H9 (cell line): ENCODE data around the gene EIF6. TPM values are rescaled to one million over a fixed set of nuclear protein-coding genes. Genes with fewer than 3 reads are reported as not detected.

Experiments used
- DNase-seq: peaks from one replicate; pipeline ENCODE4 v3.0.0-alpha.2; 2017
- H2AFZ ChIP-seq: one replicate; pipeline ENCODE4 v1.6.1; 2013; ENCODE audit warnings: mild to moderate bottlenecking, low read length, control low read depth, moderate library complexity
- H2AK5ac ChIP-seq: 2 replicates; pipeline ENCODE4 v1.6.1; 2013; ENCODE audit warnings: low read length, control low read depth, mixed read lengths; ENCODE audit not compliant: insufficient read length
- H2BK120ac ChIP-seq: one replicate; pipeline ENCODE4 v1.6.1; 2013; ENCODE audit warnings: low read depth, mild to moderate bottlenecking, low read length, control low read depth, inconsistent platforms; ENCODE audit not compliant: poor library complexity, severe bottlenecking
- H2BK12ac ChIP-seq: 2 replicates; pipeline ENCODE4 v1.6.1; 2013; ENCODE audit warnings: low read length, control low read depth, mixed read lengths, low read depth; ENCODE audit not compliant: insufficient read length
- H2BK15ac ChIP-seq: 2 replicates; pipeline ENCODE4 v1.6.1; 2013; ENCODE audit warnings: low read depth, low read length, control low read depth
- H2BK20ac ChIP-seq: one replicate; pipeline ENCODE4 v1.6.1; 2013; ENCODE audit warnings: low read depth, mild to moderate bottlenecking, low read length, control low read depth, inconsistent platforms; ENCODE audit not compliant: poor library complexity, severe bottlenecking
- H2BK5ac ChIP-seq: 2 replicates; pipeline ENCODE4 v1.6.1; 2013; ENCODE audit warnings: low read length, control low read depth, mixed read lengths; ENCODE audit not compliant: insufficient read length
- H3K14ac ChIP-seq: 2 replicates; pipeline ENCODE4 v1.6.1; 2013; ENCODE audit warnings: low read length, control low read depth; ENCODE audit not compliant: insufficient read depth
- H3K18ac ChIP-seq: 2 replicates; pipeline ENCODE4 v1.6.1; 2013; ENCODE audit warnings: low read depth, mild to moderate bottlenecking, mixed read lengths, low read length, control low read depth; ENCODE audit not compliant: insufficient read length
- H3K23ac ChIP-seq: 2 replicates; pipeline ENCODE4 v1.6.1; 2013; ENCODE audit warnings: low read length, control low read depth, mixed read lengths, low read depth; ENCODE audit not compliant: insufficient read length
- H3K23me2 ChIP-seq: 2 replicates; pipeline ENCODE4 v1.6.1; 2013; ENCODE audit warnings: low read depth, mild to moderate bottlenecking, mixed read lengths, low read length, control low read depth; ENCODE audit not compliant: insufficient read length, poor library complexity, severe bottlenecking
- H3K27ac ChIP-seq: 2 replicates; pipeline ENCODE4 v1.5.1; 2013; ENCODE audit warnings: low read length, control low read depth, mixed read lengths, low read depth; ENCODE audit not compliant: insufficient read length
- H3K27me3 ChIP-seq: 2 replicates; pipeline ENCODE4 v1.6.1; 2013; ENCODE audit warnings: low read length, control low read depth, inconsistent platforms; ENCODE audit not compliant: insufficient read depth
- H3K4ac ChIP-seq: 2 replicates; pipeline ENCODE4 v1.6.1; 2013; ENCODE audit warnings: low read depth, mild to moderate bottlenecking, control low read depth, inconsistent platforms, low read length, moderate library complexity
- H3K4me1 ChIP-seq: 2 replicates; pipeline ENCODE4 v1.6.1; 2013; ENCODE audit warnings: low read length, control low read depth, inconsistent platforms; ENCODE audit not compliant: insufficient read depth
- H3K4me2 ChIP-seq: 2 replicates; pipeline ENCODE4 v1.6.1; 2013; ENCODE audit warnings: low read length, control low read depth, mixed read lengths; ENCODE audit not compliant: insufficient read length, insufficient read depth
- H3K56ac ChIP-seq: 2 replicates; pipeline ENCODE4 v1.6.1; 2013; ENCODE audit warnings: low read depth, mild to moderate bottlenecking, mixed read lengths, low read length, control low read depth; ENCODE audit not compliant: insufficient read length
- H3K79me1 ChIP-seq: 2 replicates; pipeline ENCODE4 v1.6.1; 2013; ENCODE audit warnings: low read depth, mild to moderate bottlenecking, moderate library complexity, low read length, control low read depth, inconsistent platforms; ENCODE audit not compliant: insufficient read depth, poor library complexity, severe bottlenecking
- H3K79me2 ChIP-seq: 2 replicates; pipeline ENCODE4 v1.6.1; 2013; ENCODE audit warnings: low read length, control low read depth, inconsistent platforms; ENCODE audit not compliant: insufficient read depth
- H3K9ac ChIP-seq: 2 replicates; pipeline ENCODE4 v1.6.1; 2013; ENCODE audit warnings: low read length, control low read depth, mixed read lengths; ENCODE audit not compliant: insufficient read length; ENCODE audit errors: extremely low read depth
- H3K9me3 ChIP-seq: one replicate; pipeline ENCODE4 v1.6.1; 2013; ENCODE audit warnings: low read depth, low read length, inconsistent platforms; ENCODE audit not compliant: control insufficient read depth
- H3T11ph ChIP-seq: one replicate; pipeline ENCODE4 v1.6.1; 2013; ENCODE audit warnings: mild to moderate bottlenecking, low read length, control low read depth, inconsistent platforms
- H4K20me1 ChIP-seq: one replicate; pipeline ENCODE4 v1.6.1; 2013; ENCODE audit not compliant: control insufficient read depth, insufficient read length, insufficient read depth
- H4K5ac ChIP-seq: 2 replicates; pipeline ENCODE4 v1.6.1; 2013; ENCODE audit warnings: low read depth, mild to moderate bottlenecking, mixed read lengths, low read length, control low read depth; ENCODE audit not compliant: insufficient read length
- H4K8ac ChIP-seq: replicated peaks from 2 replicates; pipeline ENCODE4 v1.6.1; 2013; ENCODE audit warnings: low read length, control low read depth, mixed read lengths, low read depth; ENCODE audit not compliant: insufficient read length
- H4K91ac ChIP-seq: 2 replicates; pipeline ENCODE4 v1.6.1; 2013; ENCODE audit warnings: low read depth, mild to moderate bottlenecking, moderate library complexity, mixed read lengths, low read length, control low read depth; ENCODE audit not compliant: insufficient read length
- H3K27ac Mint-ChIP-seq, 3 experiments: 2 replicates in 2 of 3; 3 replicates in 1 of 3; pipeline ENCODE4 v1.8.0; 2020 to 2021; ENCODE audit warnings: mixed read lengths in 3 of 3, mild to moderate bottlenecking in 1 of 3, moderate library complexity in 1 of 3
- H3K27me3 Mint-ChIP-seq: 2 replicates; pipeline ENCODE4 v1.8.0; 2021; ENCODE audit warnings: low read depth, mild to moderate bottlenecking, moderate library complexity, mixed read lengths
- H3K36me3 Mint-ChIP-seq, 3 experiments: 2 replicates in 2 of 3; 3 replicates in 1 of 3; pipeline ENCODE4 v1.8.0; 2020 to 2021; ENCODE audit warnings: low read depth in 3 of 3, mixed read lengths in 3 of 3; ENCODE audit not compliant: insufficient read depth in 1 of 3
- H3K4me1 Mint-ChIP-seq, 2 experiments: 2 replicates each; pipeline ENCODE4 v1.8.0; 2020; ENCODE audit warnings: mixed read lengths in 2 of 2
- H3K4me3 Mint-ChIP-seq, 2 experiments: 2 replicates in 1 of 2; 3 replicates in 1 of 2; pipeline ENCODE4 v1.8.0; 2020 to 2021; ENCODE audit warnings: mild to moderate bottlenecking in 2 of 2, mixed read lengths in 2 of 2, moderate library complexity in 1 of 2
- H3K9me3 Mint-ChIP-seq, 2 experiments: 2 replicates in 1 of 2; 3 replicates in 1 of 2; pipeline ENCODE4 v1.8.0; 2020; ENCODE audit warnings: mild to moderate bottlenecking in 2 of 2, mixed read lengths in 2 of 2, moderate library complexity in 1 of 2
- CTCF ChIP-seq: fragments of 200-600 bp; sonication (generic); conservative IDR thresholded peaks from 3 replicates; pipeline ENCODE4 v1.8.0; 2021; ENCODE audit warnings: antibody characterized with exemption, mild to moderate bottlenecking
- WGBS: extraction: QIAGEN DNeasy Blood & Tissue Kit; methylation state at CpG from one replicate; pipeline ENCODE4 v1.1.7; 2013; ENCODE audit warnings: missing lambda C conversion rate, low lambda C conversion rate, mixed read lengths; ENCODE audit not compliant: insufficient read length; ENCODE audit errors: extremely low coverage; 5-methylcytosine and 5-hydroxymethylcytosine counted together
- total RNA-seq: library from RNA; stranded (reverse); gene quantifications from 2 replicates; pipeline ENCODE4 v1.2.1, GENCODE V29; 2021

The EIF6 gene
- total RNA-seq, 1 experiment from 2014 or later: 150 TPM

GRCh38 chr20:35296101-35296554 lies 11.6 kb upstream of the EIF6 start:
- Histone ChIP-seq H3K23me2 (no peaks in the 10 kb centered on the region), H3T11ph (no peak overlapping the region), H3K79me2 (no peaks in the 10 kb centered on the region), H2BK5ac (no peak overlapping the region), H3K18ac (no peak overlapping the region), H3K9me3 (no peaks in the 10 kb centered on the region), H3K56ac (no peak overlapping the region), H2BK15ac (no peak overlapping the region), H2BK20ac (no peak overlapping the region), H3K27ac (no peak overlapping the region), H3K27me3 (no peaks in the 10 kb centered on the region), H4K8ac (no peak overlapping the region), H3K9ac (no peak overlapping the region), H3K4me1 (no peaks in the 10 kb centered on the region; the same call in 1 of the 2 replicates), H3K4me2 (no peak overlapping the region), H2BK12ac (no peak overlapping the region), H4K91ac (no peak overlapping the region), H2AK5ac (no peak overlapping the region), H3K23ac (no peak overlapping the region), H3K79me1 (no peaks in the 10 kb centered on the region), H3K14ac (no peak overlapping the region), H4K20me1 (no peaks in the 10 kb centered on the region), H2BK120ac (no peak overlapping the region), H2AFZ (no peak overlapping the region), H3K4ac (no peak overlapping the region), H4K5ac (no peak overlapping the region)
- H3K27me3 Mint-ChIP-seq: peaks cover 13% of the 10 kb centered on the region
- no CpG with 5 or more reads among the region's 9 CpGs for WGBS
- H3K4me3 Mint-ChIP-seq: no peak overlapping the region
- peaks cover 4 to 5% of the 10 kb centered on the region in 2 experiments; a peak in 3 of 4 replicates for H3K4me1 Mint-ChIP-seq
- no peaks in the 10 kb centered on the region; a peak in 1 of 5 replicates for H3K9me3 Mint-ChIP-seq
- H3K27ac Mint-ChIP-seq: peak overlapping the region in 2 of 3 experiments; percentile 14 to 32; a peak in 2 of 7 replicates
- no peak for TF ChIP-seq CTCF
- no peak for DNase-seq
- no peaks in the 10 kb centered on the region; a peak in 1 of 7 replicates for H3K36me3 Mint-ChIP-seq
